ENCODE measurements around the gene UBE2D2.
A peak's percentile ranks its signal among the peaks of the same experiment; 100 is the strongest.

Gene UBE2D2

GRCh38 chr5:139633295-139634027, 72.3 kb downstream of the UBE2D2 start:
- no peak for FAIRE-seq
- no peak for DNase-seq (ENCODE audit: insufficient read length, low spot score)
- peak; percentile 95 for TF ChIP-seq CTCF (IDR thresholded peaks at IDR 0.05; ENCODE audit: insufficient read depth, missing control alignments)

- no peak for FAIRE-seq
- no peak for DNase-seq (ENCODE audit: insufficient read length, low spot score)
- TF ChIP-seq CTCF (IDR thresholded peaks at IDR 0.05; ENCODE audit: insufficient read depth, missing control alignments): no peak
Measured at GRCh38 chr5:139634028-139634325, 72.8 kb downstream of the UBE2D2 start.

GRCh38 chr5:139634541-139634940, 73.4 kb downstream of the UBE2D2 start:
- DNase-seq (ENCODE audit: insufficient read length, low spot score): no peak
- FAIRE-seq: no peak
- TF ChIP-seq CTCF (IDR thresholded peaks at IDR 0.05; ENCODE audit: insufficient read depth, missing control alignments): no peak

GRCh38 chr5:139635191-139635590, 74.1 kb downstream of the UBE2D2 start:
- DNase-seq (ENCODE audit: insufficient read length, low spot score): no peak
- FAIRE-seq: no peak
- no peak for TF ChIP-seq CTCF (IDR thresholded peaks at IDR 0.05; ENCODE audit: insufficient read depth, missing control alignments)

GRCh38 chr5:139635606-139636206, 74.6 kb downstream of the UBE2D2 start:
- FAIRE-seq (no peak), DNase-seq (ENCODE audit: insufficient read length, low spot score) (no peak)
- peak; percentile 22 for TF ChIP-seq CTCF (IDR thresholded peaks at IDR 0.05; ENCODE audit: insufficient read depth, missing control alignments)

- FAIRE-seq: no peak
- TF ChIP-seq CTCF (IDR thresholded peaks at IDR 0.05; ENCODE audit: insufficient read depth, missing control alignments): no peak
- DNase-seq (ENCODE audit: insufficient read length, low spot score): no peak
Measured at GRCh38 chr5:139636207-139636792, 75.2 kb downstream of the UBE2D2 start.

- no peak for TF ChIP-seq CTCF (IDR thresholded peaks at IDR 0.05; ENCODE audit: insufficient read depth, missing control alignments)
- DNase-seq (ENCODE audit: insufficient read length, low spot score) (no peak), FAIRE-seq (no peak)
Measured at GRCh38 chr5:139636975-139637408, 75.9 kb downstream of the UBE2D2 start.
